ENCODE measurements around the gene PLPPR1.
"Not testable (repeated sequence)": the region's sequence is repeated elsewhere in the genome, so short reads cannot be mapped to it uniquely, and the experiment has no call there.

Gene PLPPR1

DNA sequence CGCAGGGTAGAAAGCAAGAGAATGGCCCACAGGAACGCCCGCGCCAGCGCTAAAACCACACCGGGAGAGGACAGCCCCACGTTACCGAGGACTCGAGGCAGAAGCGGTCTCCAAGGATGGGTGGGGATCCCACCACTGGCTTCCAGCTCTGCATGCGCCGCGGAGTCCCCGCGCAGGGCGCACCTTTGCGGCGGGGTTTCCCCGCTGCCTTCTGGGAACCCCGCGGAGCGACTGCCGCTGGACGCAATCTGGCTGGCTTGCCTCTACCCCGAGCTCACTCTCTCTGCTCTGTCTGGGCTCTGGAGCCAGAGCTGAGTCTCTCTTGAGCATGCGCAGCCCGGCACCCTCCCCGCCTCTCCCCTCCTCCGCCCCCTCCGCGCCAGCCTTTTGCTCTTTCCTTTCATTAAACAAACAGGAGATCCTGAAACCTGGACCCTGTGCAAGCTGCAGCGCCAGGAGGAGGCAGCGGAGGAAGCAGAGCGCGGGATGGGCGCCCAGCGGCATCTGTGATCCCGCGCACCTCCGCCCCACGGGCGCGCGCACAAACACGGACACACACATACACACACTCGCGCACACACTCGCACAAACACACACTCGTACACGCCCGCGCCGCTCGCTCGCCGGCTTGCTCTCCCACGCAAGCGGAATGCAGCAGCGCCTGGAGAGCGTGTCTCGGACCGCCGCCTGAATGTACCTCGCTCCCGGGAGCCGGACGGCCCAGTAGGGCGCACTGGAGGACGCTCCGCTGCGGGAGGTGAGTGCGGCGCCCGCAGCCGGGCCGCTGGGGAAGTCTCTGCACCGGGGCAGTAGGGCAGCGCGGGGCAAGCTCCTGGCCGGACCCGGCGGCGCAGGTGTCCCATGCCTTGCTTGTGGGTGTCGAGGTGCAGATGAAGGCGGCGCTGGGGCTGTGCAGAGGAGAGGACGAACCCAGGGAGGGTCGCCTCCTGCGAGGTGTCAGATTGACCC, at the start of gene PLPPR1:
PLPPR1 (plus strand) TSS at position 382 of the 969 bp plus-strand sequence.
- peak in 56 of 58 donors; percentile 42 to 87 (median 78) for DNase-seq

DNA sequence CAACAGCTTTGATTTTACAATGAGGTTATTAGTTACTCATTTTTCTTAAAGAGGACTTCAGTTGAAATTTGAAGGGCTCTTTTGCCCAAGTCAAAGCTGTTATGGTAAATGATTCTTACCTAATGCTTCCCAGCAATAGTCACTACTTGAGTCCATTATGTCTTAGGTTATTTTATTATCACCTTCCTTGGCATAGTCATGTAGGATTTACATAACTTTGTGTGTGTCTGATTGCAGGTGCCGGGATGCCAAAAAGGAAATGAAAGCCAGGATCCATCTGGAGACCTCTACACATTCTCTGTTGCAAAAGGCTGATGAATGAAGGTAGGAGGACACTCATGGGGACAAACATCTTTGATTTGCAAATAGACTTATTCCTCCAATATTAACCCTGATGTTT, 38.8 kb upstream of the PLPPR1 start:
- no peak for DNase-seq

DNA sequence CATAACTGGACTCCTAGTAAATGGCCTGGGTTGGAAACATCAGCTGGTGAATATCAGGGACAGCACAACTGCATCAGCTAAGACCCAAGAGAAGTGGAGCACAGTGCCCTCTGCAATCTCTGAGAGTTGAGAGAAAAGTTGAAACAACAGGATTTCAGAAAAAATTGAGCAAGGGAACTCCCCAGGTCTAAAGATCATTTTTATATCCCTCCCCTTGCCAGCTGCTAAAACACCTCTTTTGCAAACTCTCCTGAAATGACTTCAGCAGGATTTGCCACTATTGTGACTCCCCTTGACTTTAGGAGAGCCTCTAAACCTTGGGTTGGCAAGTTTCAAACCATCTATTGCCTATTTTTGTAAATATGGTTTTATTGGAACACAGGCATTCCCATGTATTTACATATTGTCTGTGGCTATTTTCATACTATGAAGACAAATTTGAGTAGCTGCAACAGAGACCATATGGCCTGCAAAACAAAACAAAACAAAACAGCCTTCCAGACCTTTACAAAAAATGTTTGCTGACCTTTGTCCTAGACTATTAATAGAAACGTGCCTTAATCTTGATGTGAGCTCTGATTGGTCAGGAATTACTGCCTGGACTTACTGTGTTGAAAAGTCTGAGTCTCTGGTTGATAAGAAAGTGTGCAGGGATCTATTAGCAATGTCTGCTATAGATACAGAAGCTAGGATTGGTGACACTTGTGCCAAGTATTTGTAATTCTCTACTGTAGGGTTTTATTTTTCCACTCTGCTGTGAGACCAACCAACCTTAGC, 37.7 kb upstream of the PLPPR1 start:
- DNase-seq = no peak

DNA sequence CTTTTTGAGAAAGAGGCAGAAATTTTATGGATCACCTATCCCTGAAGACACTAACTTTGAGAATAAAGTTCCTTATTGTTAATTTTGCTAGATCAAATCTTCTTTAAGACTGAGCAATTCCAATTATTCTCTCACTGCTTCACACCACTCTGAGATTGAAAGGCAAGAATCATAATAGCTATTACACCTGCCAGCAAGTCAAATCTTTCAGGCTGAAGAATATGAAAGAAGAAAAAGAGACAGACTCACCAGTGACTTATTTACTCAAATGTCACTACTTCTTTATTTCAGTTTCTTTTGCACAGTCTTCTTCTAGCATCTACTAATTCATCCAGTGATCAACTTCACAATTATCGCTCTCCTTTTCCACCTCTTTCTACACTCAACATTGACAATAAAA, 35.9 kb upstream of the PLPPR1 start:
- no peak for DNase-seq

DNA sequence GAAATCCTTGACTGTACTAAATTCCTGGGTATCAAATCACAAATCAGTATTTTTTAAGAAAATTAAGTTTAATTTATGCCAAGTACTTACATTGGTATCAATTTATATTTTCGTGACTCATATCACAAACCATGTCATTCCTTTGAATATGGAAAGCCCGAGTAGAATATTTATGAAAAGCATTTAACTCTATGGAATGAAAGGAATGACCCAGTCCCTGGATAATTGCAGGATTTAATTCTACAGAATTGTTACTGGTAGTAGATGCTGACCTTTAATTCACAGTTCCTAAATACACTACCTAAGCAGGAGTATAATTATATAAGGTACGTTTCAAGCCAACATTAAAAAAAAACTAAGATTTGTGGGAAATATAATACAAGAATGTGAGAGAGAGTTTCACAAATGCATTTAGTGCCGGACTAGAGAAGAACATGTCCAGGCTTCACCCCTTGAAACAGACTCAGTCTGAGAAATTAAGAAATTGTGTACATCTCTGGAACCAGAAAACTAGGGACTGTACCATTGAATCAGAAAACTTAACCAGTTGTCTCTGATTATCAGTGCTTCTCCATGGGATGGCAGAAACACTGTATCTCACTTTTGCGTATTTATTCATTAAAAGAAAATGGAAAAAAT, 28.5 kb upstream of the PLPPR1 start:
- no peak for DNase-seq

DNA sequence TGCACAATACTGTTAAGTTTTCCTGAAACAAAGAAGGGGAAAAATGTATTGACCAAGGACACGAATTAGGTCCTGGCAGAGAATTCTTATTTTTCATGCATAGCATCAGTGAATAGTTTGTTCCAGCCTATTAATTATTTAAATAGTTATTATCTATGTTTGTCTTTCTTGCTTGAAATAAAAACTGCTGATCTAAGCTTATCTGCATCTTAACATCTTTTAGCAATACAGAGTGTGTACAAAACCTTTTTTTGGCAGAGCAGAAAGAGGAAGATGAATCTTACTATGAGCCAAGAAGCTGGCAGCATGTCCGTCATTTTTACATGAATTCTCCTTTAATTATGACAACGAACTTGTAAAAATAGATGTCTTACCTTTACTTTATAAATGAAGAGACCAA, 23.3 kb upstream of the PLPPR1 start:
- DNase-seq = no peak

DNA sequence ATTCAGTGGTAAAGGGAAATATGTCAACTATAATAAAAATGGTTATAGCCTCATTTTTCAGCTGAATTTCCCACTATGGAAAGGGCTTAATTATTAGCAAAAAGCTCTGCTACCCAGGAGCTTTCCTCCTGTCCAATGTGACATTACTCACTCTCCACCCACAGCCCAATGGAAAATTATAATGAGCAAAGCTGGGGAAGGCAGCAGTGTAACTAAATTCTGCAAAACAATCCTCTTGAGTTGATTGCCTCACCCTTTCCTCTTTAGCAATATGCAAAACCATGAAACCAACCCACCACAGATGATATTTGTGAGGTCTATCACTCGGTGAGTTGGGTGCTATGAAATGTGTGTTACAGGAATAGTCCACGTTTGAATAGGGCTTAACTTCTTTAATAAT, 14.0 kb upstream of the PLPPR1 start:
- no peak for DNase-seq

DNA sequence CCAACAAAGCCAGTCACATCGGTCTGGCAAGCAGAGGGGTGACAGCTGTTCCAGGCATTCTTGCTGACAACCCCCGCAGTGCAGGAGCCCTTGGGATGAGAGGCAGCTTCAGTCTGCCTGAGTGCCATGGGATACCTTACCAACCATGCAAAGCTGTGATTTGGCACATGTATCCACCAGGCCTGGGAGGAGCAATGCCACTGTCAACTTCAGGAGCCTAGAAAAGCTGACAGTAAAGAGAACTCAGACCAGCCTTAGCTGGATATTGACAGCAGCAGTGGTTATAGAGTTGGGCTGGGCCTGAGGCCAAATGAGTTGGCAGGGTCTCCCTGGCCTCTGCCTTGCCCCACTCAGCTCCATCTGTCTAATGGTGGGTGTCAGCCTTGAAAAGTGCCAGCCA, 10.1 kb upstream of the PLPPR1 start:
- peak in 2 of 58 donors; percentile 5 to 8 for DNase-seq

DNA sequence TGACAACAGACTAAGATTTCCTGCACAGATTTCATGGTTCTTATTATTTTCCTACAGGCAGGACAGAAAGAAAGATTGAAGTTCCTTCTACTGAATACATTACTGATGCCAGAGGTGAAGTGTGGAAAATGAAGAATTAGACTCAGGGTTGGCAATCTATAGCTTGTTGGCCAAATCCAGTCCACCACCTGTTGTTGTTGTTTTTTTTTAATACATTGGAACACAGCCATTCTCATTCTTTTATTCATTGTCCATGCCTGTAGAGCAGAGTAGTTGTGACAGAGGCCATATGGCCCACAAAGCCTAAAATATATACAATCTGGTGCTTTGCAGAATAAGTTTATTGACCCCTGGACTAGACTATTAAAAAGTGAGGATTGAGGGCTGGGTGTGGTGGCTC, 5.8 kb upstream of the PLPPR1 start:
- DNase-seq = no peak

DNA sequence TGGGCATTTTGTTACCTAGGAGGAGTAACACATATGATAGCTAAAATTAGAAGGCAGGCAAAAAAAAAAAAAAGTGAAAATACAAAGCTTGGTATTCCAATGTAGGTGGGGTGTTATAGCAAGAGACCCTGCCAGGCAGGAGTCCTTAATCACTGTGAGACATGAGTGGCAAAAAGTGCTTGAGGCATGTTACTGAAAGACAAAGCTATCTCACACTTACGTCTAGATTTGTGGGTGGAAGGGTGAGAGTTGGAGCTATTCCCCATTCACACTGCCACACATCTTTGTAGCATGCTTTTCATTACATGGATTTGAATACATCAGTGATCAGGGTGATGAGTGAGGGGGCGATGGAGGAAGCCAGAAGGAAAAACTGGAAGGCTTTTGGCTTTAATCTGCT, 2.6 kb upstream of the PLPPR1 start:
- DNase-seq = no peak

DNA sequence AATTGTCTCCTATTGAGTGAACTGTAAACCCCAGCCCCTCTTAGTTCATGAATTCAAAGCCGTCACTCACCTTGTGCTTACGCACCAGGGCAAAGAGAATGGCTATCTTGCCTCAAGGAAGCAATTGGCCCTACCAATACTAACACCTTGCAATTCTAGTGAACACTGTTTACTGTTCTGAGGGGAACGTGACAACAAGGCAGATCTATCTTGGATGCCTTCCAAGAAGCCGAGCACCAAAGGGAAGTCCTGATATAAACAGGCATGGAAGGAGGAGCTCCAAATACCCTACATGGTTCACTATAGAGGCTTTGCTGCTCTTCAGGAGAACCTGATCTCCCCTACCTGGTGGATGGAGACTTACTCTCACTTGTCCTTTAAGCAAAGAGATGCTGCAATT, 1.7 kb upstream of the PLPPR1 start:
- DNase-seq = no peak

DNA sequence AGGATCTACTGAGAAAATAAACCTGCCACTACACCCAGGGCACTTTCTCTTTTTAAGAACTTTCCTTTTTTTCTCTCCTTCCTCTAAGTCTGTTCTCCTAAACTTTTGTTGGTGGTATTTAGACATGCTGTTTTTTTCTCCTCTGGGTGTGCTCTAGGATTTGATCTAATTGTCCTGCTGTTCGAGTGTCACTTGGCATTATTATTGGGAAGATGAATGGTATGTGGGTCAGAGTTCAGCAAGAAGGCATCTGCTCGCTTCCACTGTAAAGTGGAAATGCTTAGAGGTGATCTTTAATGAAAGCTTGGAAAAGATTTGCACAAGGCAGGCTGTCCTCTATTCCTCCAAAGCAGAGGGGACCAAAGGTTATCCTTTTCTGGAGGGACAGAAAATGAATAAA, 1.3 kb upstream of the PLPPR1 start:
- no peak for DNase-seq

DNA sequence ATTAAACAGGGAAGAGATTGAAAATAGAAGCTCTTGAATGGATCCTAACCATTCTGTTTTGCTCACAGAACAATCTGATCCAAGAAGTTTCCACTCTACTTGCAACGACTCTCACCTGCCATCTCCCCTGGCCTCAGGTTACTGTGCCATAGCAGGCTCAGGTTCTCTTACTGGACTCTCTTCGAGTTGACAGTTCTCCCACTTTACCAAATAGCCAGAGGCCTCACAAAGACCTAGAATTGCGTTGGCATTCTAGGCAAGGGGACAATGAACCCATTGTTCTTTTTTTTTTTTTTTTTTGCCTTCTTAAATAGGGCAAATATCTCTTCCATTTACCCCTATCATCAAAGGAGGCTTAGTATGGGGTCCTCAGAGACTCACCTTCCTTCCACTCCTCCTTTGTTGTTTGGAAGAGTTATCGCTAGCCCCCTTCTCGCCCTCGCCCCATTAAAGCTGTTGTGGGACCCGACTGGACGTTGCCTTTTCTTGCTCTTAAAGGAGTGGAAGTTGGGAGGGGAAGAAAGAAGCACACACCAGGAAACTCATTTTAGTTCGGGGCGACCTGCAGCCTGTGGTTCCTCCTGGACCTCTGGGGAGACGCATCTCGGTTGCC, 688 bp upstream of the PLPPR1 start:
- no peak for DNase-seq

DNA sequence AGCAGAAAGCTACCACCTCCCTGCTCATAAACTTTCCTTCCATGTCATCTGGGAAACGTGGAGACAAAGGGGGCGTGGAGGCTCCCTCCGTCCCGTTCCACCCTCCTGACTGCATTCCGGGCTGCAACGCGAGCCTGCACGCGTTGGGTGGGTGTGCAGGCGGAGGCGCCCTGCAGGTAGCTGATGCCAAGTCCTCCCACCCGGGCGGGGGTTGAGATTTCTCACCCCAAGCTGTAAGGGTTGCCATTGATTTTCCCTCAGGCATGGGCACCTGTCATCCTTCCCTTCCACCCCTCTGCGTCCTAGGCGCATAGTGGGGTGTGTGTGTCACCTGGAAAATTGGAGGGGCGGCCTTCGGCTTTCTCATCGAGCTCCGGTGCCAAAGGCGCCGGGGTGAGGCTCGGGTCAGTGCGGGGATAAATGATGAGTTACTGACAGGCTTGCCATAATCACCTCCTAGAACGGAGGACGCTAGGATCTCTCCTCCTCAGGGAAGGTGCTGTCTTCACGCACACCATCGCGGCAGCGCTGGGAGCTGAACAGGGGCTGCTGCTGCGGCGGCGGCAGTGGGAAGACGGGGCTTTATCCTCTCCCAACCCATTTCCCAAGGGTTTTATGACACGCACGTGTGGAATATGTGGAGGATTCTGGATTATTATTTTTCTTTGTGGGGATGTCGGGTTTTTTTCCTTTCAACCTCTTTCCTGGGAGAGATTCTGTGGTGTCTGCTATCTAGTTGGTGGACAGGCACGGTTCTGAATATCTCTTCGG, 973 bp downstream of the PLPPR1 start:
- DNase-seq = peak in 5 of 58 donors; percentile 23 to 70 (median 30)

DNA sequence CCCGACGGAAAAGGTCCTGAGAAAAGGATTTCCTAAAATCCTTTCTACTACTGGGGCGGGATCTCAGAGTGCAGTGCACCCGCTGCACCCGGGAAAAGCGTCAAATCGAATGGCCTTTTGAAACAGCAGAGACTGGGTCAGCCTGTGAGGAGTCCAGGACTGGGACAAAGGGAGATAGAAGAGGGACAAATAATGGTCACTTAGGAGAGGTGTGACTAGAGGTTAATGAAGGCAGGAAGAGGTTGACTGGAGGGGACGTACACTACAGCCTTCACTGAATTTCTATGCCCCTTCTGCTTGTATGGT, 1.5 kb downstream of the PLPPR1 start:
- no peak for DNase-seq

DNA sequence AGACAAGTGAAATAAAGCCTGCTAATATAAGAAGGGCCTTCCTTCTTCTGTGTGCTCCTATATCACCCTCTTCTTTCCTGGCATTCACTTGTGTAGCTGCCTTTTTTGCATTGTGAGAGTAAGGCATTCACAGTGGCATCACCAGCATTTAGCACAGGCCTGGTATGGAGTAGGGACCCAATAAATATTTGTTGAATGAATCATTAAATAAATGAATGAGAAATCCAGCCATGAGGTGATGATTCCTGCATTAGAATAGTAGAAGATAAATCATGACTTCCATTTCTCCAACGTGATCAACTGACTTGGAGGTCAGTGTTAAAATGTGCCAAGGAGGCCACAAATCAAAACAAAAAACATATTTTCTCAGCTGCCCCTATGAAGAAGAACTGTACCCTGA, 3.9 kb downstream of the PLPPR1 start:
- DNase-seq = no peak

DNA sequence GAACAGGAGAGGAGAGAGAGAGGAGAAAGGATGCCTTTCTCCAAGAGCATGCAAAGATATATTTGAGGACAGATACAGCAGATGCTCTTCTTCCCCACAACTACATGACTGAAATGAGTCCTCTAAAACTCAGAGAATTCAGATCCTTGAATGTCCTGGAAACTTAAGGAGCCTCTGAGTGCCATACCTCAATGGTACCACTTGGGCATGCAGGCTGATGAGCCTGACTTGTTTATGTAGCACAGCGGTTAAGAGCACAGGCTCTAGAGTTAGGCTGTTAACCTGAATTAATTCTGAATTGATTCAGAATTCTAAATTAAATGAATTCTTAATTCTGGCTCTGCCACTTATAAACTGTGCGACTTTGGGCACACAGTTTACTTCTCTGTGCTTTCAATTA, 5.7 kb downstream of the PLPPR1 start:
- no peak for DNase-seq

DNA sequence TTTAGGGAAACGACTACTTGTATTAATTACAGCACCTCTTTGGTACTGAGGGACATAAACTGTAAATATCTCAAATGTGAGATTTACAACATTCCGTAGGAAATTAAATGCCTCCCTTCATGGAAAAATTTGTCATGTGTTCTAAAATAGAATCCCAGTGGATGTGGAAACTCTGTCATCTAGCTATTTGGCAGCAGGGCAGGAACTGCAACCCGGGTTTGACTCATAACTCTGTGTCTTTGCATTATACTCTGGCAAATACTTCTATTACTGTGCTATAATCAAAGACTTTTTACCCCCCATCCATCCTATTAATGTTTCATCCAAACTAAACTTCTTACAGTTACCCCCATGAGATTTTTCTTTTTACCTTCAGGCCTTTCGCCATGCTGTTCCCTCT, 6.6 kb downstream of the PLPPR1 start:
- no peak for DNase-seq

DNA sequence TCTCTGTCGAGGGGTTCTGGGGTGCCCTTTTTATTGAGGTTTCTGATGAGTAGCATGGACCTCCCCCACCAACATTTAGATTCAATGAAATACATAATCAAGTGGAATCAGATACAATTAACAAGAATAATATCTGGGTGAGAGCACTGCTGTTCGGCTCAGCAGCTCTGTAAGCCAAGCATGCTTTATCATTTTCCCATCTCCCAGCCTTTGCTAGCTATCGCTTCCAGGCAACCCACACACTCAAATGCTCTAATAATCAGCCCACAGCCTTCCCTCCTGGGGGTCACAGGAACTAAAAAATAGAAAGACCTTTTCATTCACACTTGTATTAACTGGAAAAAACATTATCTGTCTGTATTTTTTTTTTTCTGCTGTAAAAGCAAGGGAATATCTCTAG, 8.9 kb downstream of the PLPPR1 start:
- DNase-seq = no peak

DNA sequence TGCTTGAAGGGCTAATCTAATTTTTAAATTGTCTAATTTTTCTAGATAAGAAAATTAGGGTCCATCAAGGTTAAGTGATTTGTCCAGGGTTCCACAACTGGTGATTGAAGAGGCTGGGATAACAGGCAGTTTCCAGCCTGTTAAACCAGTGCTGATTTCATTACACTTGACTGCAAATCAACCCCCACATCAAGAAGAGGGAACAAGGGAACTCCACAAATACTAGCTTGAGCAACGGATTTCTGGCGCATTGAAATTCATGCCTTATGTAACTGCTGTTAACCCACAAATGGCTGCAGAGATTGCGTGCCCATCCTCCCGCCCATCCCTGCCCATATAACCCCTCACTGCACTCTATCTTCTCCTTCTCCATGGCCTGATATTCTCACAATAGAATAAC, 10.0 kb downstream of the PLPPR1 start:
- DNase-seq = no peak

DNA sequence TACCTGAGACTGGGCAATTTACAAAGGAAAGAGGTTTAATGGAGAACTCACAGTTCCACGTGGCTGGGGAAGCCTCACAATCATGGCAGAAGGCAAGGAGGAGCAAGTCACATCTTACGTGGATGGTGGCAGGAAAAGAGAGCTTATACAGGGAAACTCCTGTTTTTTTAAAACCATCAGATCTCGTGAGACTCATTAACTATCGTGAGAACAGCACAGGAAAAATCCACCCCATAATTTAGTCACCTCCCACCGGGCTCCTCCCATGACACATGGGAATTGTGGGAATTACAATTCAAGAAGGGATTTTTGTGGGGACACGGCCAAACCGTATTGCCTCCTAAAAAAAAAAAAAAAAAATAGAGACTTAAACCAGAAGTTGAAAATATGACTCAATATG, 11.1 kb downstream of the PLPPR1 start:
- DNase-seq = not testable (repeated sequence)

Measured in anterior cingulate cortex (tissue), 58 donors.